ENCODE measurements around the gene MYADML2.

DNA sequence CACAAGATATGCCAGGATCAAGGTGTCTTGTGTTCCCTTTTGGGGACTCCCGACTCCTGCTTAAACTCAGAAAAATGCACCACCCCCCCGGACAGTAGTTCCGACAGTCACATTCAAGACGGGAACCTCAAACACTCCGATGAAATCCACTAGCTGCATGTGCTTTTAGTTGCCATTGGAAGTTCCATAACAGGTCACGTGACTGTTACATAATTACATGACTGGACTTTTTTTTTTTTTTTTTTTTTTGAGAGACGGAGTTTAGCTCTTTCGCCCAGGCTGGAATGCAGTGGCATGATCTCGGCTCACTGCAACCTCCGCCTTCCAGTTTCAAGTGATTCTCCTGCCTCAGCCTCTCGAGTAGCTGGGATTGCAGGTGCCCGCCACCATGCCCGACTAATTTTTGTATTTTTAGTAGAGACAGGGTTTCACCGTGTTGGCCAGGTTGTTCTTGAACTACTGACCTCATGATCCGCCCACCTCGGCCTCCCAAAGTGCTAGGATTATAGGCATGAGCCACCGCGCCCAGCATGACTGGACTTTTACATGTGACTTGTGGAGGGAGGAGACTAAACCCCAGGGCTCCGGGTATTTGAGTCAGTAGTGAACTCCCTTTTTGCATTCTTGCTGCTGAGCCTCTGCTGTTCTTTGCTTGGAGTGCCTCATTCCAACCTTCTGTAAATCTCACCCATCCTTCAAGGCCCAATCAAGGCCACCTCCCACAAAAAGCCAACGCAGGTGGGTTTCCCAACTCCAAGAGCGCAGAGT, 30.6 kb downstream of the MYADML2 start:
- TF ChIP-seq CTCF (conservative IDR thresholded peaks at IDR 0.05; ENCODE audit: low read depth, low read length) (no peak), EZH2 (IDR thresholded peaks at IDR 0.05; ENCODE audit: borderline replicate concordance, low read depth, low read length, poor library complexity, severe bottlenecking) (no peak)
